Neural progenitor cell (in vitro differentiated cells): ENCODE results near the gene ADH5.

Experiments
- EZH2 ChIP-seq: fragments of 200-600 bp; sonication (generic); IDR thresholded peaks from 2 replicates; pipeline ENCODE4 v1.6.1; 2017; ENCODE audit warnings: antibody characterized with exemption, mild to moderate bottlenecking, moderate library complexity
- EZH2phosphoT487 ChIP-seq: fragments of 200-600 bp; sonication (generic); IDR thresholded peaks from 2 replicates; pipeline ENCODE4 v1.6.1; 2017; ENCODE audit warnings: antibody characterized with exemption
- TF ChIP-seq, protein P1 (sequence below): fragments of 200-600 bp; sonication (generic); IDR thresholded peaks from 2 replicates; pipeline ENCODE4 v1.5.1; 2017; ENCODE audit warnings: antibody characterized with exemption, mild to moderate bottlenecking

DNA sequence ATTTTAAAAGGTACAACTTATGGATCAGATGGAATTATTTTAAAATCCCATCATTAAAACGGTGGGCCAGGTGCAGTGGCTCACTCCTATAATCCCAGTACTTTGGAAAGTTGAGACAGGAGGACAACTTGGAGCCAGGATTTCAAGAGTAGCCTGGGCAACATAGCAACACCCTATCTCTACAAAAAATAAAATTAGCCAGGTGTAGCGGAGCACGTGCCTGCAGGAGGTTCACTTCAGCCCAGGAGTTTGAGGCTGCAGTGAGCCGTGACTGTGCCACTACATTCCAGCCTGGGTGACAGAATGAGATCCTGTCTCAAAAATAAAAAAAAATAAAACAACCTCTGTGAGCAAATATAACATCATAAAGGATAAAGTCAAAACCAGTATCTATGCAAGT, 11.4 kb downstream of the ADH5 start:
- TF ChIP-seq, protein P1, sequence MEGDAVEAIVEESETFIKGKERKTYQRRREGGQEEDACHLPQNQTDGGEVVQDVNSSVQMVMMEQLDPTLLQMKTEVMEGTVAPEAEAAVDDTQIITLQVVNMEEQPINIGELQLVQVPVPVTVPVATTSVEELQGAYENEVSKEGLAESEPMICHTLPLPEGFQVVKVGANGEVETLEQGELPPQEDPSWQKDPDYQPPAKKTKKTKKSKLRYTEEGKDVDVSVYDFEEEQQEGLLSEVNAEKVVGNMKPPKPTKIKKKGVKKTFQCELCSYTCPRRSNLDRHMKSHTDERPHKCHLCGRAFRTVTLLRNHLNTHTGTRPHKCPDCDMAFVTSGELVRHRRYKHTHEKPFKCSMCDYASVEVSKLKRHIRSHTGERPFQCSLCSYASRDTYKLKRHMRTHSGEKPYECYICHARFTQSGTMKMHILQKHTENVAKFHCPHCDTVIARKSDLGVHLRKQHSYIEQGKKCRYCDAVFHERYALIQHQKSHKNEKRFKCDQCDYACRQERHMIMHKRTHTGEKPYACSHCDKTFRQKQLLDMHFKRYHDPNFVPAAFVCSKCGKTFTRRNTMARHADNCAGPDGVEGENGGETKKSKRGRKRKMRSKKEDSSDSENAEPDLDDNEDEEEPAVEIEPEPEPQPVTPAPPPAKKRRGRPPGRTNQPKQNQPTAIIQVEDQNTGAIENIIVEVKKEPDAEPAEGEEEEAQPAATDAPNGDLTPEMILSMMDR: no peak
- TF ChIP-seq EZH2: no peak
- no peak for TF ChIP-seq EZH2phosphoT487
